Measurements from ENCODE around the gene CCDC6.

Gene CCDC6

GRCh38 chr10:59807629-59808620, 98.4 kb downstream of the CCDC6 start:
- TF ChIP-seq CTCF (IDR thresholded peaks at IDR 0.05; ENCODE audit: borderline replicate concordance, insufficient read depth, low read depth, low read length), result no peak
- no peak overlapping the region for H3K4me3 ChIP-seq (ENCODE audit: low read depth, low read length)

GRCh38 chr10:59805014-59805413, 101.3 kb downstream of the CCDC6 start:
- TF ChIP-seq CTCF (IDR thresholded peaks at IDR 0.05; ENCODE audit: borderline replicate concordance, insufficient read depth, low read depth, low read length), result peak; percentile 52; the same call in 1 of the 2 replicates
- no peak overlapping the region for H3K4me3 ChIP-seq (ENCODE audit: low read depth, low read length)

- no peak for TF ChIP-seq CTCF (IDR thresholded peaks at IDR 0.05; ENCODE audit: borderline replicate concordance, insufficient read depth, low read depth, low read length)
- no peak overlapping the region for H3K4me3 ChIP-seq (ENCODE audit: low read depth, low read length)
Measured at GRCh38 chr10:59804220-59804619, 102.1 kb downstream of the CCDC6 start.

- TF ChIP-seq CTCF (IDR thresholded peaks at IDR 0.05; ENCODE audit: borderline replicate concordance, insufficient read depth, low read depth, low read length), result no peak
- no peak overlapping the region for H3K4me3 ChIP-seq (ENCODE audit: low read depth, low read length)
Measured at GRCh38 chr10:59803714-59804113, 102.6 kb downstream of the CCDC6 start.

GRCh38 chr10:59801171-59801570, 105.2 kb downstream of the CCDC6 start:
- TF ChIP-seq CTCF (IDR thresholded peaks at IDR 0.05; ENCODE audit: borderline replicate concordance, insufficient read depth, low read depth, low read length), result no peak
- no peak overlapping the region for H3K4me3 ChIP-seq (ENCODE audit: low read depth, low read length)

GRCh38 chr10:59799421-59799820, 106.9 kb downstream of the CCDC6 start:
- no peak for TF ChIP-seq CTCF (IDR thresholded peaks at IDR 0.05; ENCODE audit: borderline replicate concordance, insufficient read depth, low read depth, low read length)
- no peak overlapping the region for H3K4me3 ChIP-seq (ENCODE audit: low read depth, low read length)

- TF ChIP-seq CTCF (IDR thresholded peaks at IDR 0.05; ENCODE audit: borderline replicate concordance, insufficient read depth, low read depth, low read length), result no peak
- no peak overlapping the region for H3K4me3 ChIP-seq (ENCODE audit: low read depth, low read length)
Measured at GRCh38 chr10:59793919-59794318, 112.4 kb downstream of the CCDC6 start.

All from GM12875 (cell line).